HG02798 (cell line): ENCODE results near the gene NFIL3.

Source experiments
- ATAC-seq: cut with Tn5 transposase; IDR thresholded peaks from one replicate; pipeline ENCODE4 v1.9.1; 2021; ENCODE audit warnings: mild to moderate bottlenecking; ENCODE audit not compliant: unreplicated experiment, poor library complexity

NFIL3 gene

GRCh38 chr9:91361291-91362050 lies 62.2 kb downstream of the NFIL3 start, which contains the start of gene AUH:
AUH (minus strand) TSS chr9:91361918; CDS start chr9:91361889, 29 bp downstream.
- ATAC-seq: peak; percentile 91

DNA sequence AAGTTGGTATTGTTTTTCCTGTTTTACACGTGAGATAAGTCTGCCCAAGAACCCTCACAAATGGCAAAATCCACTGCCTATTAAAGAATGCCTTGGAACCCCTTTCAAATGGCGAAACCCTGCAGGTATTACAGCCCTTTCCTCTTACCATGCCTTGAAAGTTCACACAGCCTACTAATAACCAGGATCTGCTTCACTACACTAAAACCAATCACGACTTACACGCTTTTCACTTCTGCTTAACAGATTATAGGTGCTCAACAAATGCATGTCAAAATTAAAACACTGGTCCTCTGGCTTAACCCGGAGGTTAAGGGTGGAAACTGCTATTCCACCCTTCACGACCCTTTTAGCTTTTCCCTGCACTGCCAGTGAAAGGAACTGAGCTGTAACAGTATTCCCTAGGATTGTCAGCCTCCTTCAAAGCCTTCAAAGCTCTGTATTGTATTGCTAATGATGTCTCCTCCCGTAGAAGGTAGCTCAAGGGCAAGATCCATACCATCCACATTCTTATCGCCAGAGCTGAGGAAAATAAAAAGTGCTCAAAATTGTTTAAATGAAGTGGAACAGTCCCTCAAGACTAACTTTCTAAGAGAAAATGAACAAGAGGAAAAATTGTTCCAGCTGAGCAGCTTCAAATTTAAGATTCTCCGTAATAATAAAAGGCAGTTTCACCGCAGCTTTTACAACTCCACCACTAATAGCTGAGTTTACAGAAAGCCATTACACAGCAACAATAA lies 62.9 kb downstream of the NFIL3 start:
- ATAC-seq: no peak

GRCh38 chr9:91359734-91360470 lies 63.7 kb downstream of the NFIL3 start:
- ATAC-seq: no peak

GRCh38 chr9:91359083-91359482 lies 64.5 kb downstream of the NFIL3 start:
- no peak for ATAC-seq
